Measurements from ENCODE around the gene CASZ1. TPM values are rescaled to one million over a fixed set of nuclear protein-coding genes. Genes with fewer than 3 reads are reported as not detected.

The CASZ1 gene
- total RNA-seq, 8 experiments from 2014 or later = 0.46 to 15.1 (median 6.4) TPM

- WGBS, 10 experiments = 83 to 95% (median 91%) methylated on average over 7 to 15 of the region's 18 CpGs; no CpG with 5 or more reads in 6 of the 10 experiments
- Histone ChIP-seq H3K27ac (no peak overlapping the region), H3K4me1 (replicated peaks in 1 of 2) (peaks cover 0 to 30% of the 10 kb centered on the region in 2 donors), H3K4me3 (no peak overlapping the region)
- ATAC-seq (replicated peaks in 6 of 8) = no peak
- in situ Hi-C loops (cut with MboI; ENCODE audit: low pct_unique_long_range_greater_than_20kb in 2 of 9, low sequenced_read_pairs in 9 of 9, unreplicated experiment in 9 of 9) = no loop called here
Measured at GRCh38 chr1:10635992-10636391, 160.5 kb downstream of the CASZ1 start.

- WGBS, 10 experiments = 0 to 96% (median 84%) methylated on average over 1 to 19 of the region's 23 CpGs; no CpG with 5 or more reads in 1 of the 10 experiments
- peaks cover 0 to 23% of the 10 kb centered on the region in 2 donors for H3K4me1 ChIP-seq (replicated peaks in 1 of 2)
- ATAC-seq (replicated peaks in 6 of 8) = peak in 4 of 8 experiments; percentile 13 to 83 (median 79)
- H3K27ac ChIP-seq = no peak overlapping the region
- H3K4me3 ChIP-seq = no peak overlapping the region
- in situ Hi-C loops (cut with MboI; ENCODE audit: low pct_unique_long_range_greater_than_20kb in 2 of 9, low sequenced_read_pairs in 9 of 9, unreplicated experiment in 9 of 9) = no loop called here
Measured at GRCh38 chr1:10635085-10635896, 161.2 kb downstream of the CASZ1 start.

- Histone ChIP-seq H3K4me1 (replicated peaks in 1 of 2) (peaks cover 0 to 19% of the 10 kb centered on the region in 2 donors), H3K27ac (no peak overlapping the region), H3K4me3 (no peak overlapping the region)
- in situ Hi-C loops (cut with MboI; ENCODE audit: low pct_unique_long_range_greater_than_20kb in 2 of 9, low sequenced_read_pairs in 9 of 9, unreplicated experiment in 9 of 9) = no loop called here
- 20 to 93% (median 88%) methylated on average over 2 to 8 of the region's 23 CpGs; no CpG with 5 or more reads in 5 of the 10 experiments for WGBS, 10 experiments
- peak in 3 of 8 experiments; percentile 39 to 64 (median 63) for ATAC-seq (replicated peaks in 6 of 8)
Measured at GRCh38 chr1:10634428-10635084, 161.9 kb downstream of the CASZ1 start.

- in situ Hi-C loops (cut with MboI; ENCODE audit: low pct_unique_long_range_greater_than_20kb in 2 of 9, low sequenced_read_pairs in 9 of 9, unreplicated experiment in 9 of 9) = no loop called here
- 90 to 100% (median 100%) methylated on average over 1 to 6 of the region's 8 CpGs; no CpG with 5 or more reads in 4 of the 10 experiments for WGBS, 10 experiments
- Histone ChIP-seq H3K4me1 (replicated peaks in 1 of 2) (peaks cover 0 to 19% of the 10 kb centered on the region in 2 donors), H3K27ac (no peak overlapping the region), H3K4me3 (no peak overlapping the region)
- no peak for ATAC-seq (replicated peaks in 6 of 8)
Measured at GRCh38 chr1:10634075-10634427, 162.4 kb downstream of the CASZ1 start.

- in situ Hi-C loops (cut with MboI; ENCODE audit: low pct_unique_long_range_greater_than_20kb in 2 of 9, low sequenced_read_pairs in 9 of 9, unreplicated experiment in 9 of 9) = no loop called here
- H3K4me3 ChIP-seq = no peak overlapping the region
- ATAC-seq (replicated peaks in 6 of 8) = no peak
- peaks cover 0 to 19% of the 10 kb centered on the region in 2 donors for H3K4me1 ChIP-seq (replicated peaks in 1 of 2)
- 57 to 100% (median 94%) methylated on average over 1 to 8 of the region's 10 CpGs; no CpG with 5 or more reads in 4 of the 10 experiments for WGBS, 10 experiments
- no peak overlapping the region for H3K27ac ChIP-seq
Measured at GRCh38 chr1:10633416-10633815, 163.0 kb downstream of the CASZ1 start.

- WGBS, 10 experiments = 40 to 100% (median 59%) methylated on average over 1 to 9 of the region's 14 CpGs; no CpG with 5 or more reads in 5 of the 10 experiments
- ATAC-seq (replicated peaks in 6 of 8) = no peak
- no peak overlapping the region for H3K4me3 ChIP-seq
- H3K4me1 ChIP-seq (replicated peaks in 1 of 2) = peaks cover 0 to 19% of the 10 kb centered on the region in 2 donors
- in situ Hi-C loops (cut with MboI; ENCODE audit: low pct_unique_long_range_greater_than_20kb in 2 of 9, low sequenced_read_pairs in 9 of 9, unreplicated experiment in 9 of 9) = no loop called here
- H3K27ac ChIP-seq = no peak overlapping the region
Measured at GRCh38 chr1:10632691-10633090, 163.8 kb downstream of the CASZ1 start.

- no peak overlapping the region for H3K4me3 ChIP-seq
- 0 to 69% (median 54%) methylated on average over 1 to 11 of the region's 14 CpGs; no CpG with 5 or more reads in 2 of the 10 experiments for WGBS, 10 experiments
- ATAC-seq (replicated peaks in 6 of 8) = peak in 4 of 8 experiments; percentile 31 to 54 (median 46)
- in situ Hi-C loops (cut with MboI; ENCODE audit: low pct_unique_long_range_greater_than_20kb in 2 of 9, low sequenced_read_pairs in 9 of 9, unreplicated experiment in 9 of 9) = no loop called here
- peaks cover 0 to 19% of the 10 kb centered on the region in 2 donors for H3K4me1 ChIP-seq (replicated peaks in 1 of 2)
- H3K27ac ChIP-seq = no peak overlapping the region
Measured at GRCh38 chr1:10631811-10632593, 164.4 kb downstream of the CASZ1 start.

- Histone ChIP-seq H3K4me1 (replicated peaks in 1 of 2) (peaks cover 0 to 19% of the 10 kb centered on the region in 2 donors), H3K27ac (no peak overlapping the region), H3K4me3 (no peak overlapping the region)
- in situ Hi-C loops (cut with MboI; ENCODE audit: low pct_unique_long_range_greater_than_20kb in 2 of 9, low sequenced_read_pairs in 9 of 9, unreplicated experiment in 9 of 9) = no loop called here
- WGBS, 10 experiments = 50 to 95% (median 83%) methylated on average over 2 to 7 of the region's 20 CpGs; no CpG with 5 or more reads in 4 of the 10 experiments
- peak in 3 of 8 experiments; percentile 6 to 18 (median 13) for ATAC-seq (replicated peaks in 6 of 8)
Measured at GRCh38 chr1:10631121-10631810, 165.2 kb downstream of the CASZ1 start.

- ATAC-seq (replicated peaks in 6 of 8) = no peak
- WGBS, 10 experiments = 75 to 100% (median 86%) methylated on average over 2 to 10 of the region's 13 CpGs; no CpG with 5 or more reads in 2 of the 10 experiments
- Histone ChIP-seq H3K27ac (no peak overlapping the region), H3K4me3 (no peak overlapping the region), H3K4me1 (replicated peaks in 1 of 2) (peaks cover 0 to 19% of the 10 kb centered on the region in 2 donors)
- in situ Hi-C loops (cut with MboI; ENCODE audit: low pct_unique_long_range_greater_than_20kb in 2 of 9, low sequenced_read_pairs in 9 of 9, unreplicated experiment in 9 of 9) = no loop called here
Measured at GRCh38 chr1:10630661-10631120, 165.8 kb downstream of the CASZ1 start.

GRCh38 chr1:10629816-10630571 lies 166.5 kb downstream of the CASZ1 start:
- 76 to 95% (median 92%) methylated on average over 1 to 13 of the region's 36 CpGs; no CpG with 5 or more reads in 4 of the 10 experiments for WGBS, 10 experiments
- peak in 4 of 8 experiments; percentile 8 to 64 (median 16) for ATAC-seq (replicated peaks in 6 of 8)
- Histone ChIP-seq H3K27ac (no peak overlapping the region), H3K4me3 (no peak overlapping the region), H3K4me1 (replicated peaks in 1 of 2) (peaks cover 0 to 19% of the 10 kb centered on the region in 2 donors)
- in situ Hi-C loops (cut with MboI; ENCODE audit: low pct_unique_long_range_greater_than_20kb in 2 of 9, low sequenced_read_pairs in 9 of 9, unreplicated experiment in 9 of 9) = no loop called here

- WGBS, 10 experiments = 80 to 100% (median 90%) methylated on average over 1 to 6 of the region's 25 CpGs; no CpG with 5 or more reads in 7 of the 10 experiments
- in situ Hi-C loops (cut with MboI; ENCODE audit: low pct_unique_long_range_greater_than_20kb in 2 of 9, low sequenced_read_pairs in 9 of 9, unreplicated experiment in 9 of 9) = no loop called here
- Histone ChIP-seq H3K4me3 (no peak overlapping the region), H3K4me1 (replicated peaks in 1 of 2) (peaks cover 3 to 23% of the 10 kb centered on the region in 2 donors), H3K27ac (no peak overlapping the region)
- no peak for ATAC-seq (replicated peaks in 6 of 8)
Measured at GRCh38 chr1:10629091-10629815, 167.2 kb downstream of the CASZ1 start.

Data from motor neuron (in vitro differentiated cells).